K562 (cell line): ENCODE results near the gene ZFP36. TPM values are rescaled to one million over a fixed set of nuclear protein-coding genes. Genes with fewer than 3 reads are reported as not detected.

Experiments used
- ARNT ChIP-seq, 2 experiments: fragments of 450-650 bp; IDR thresholded peaks; 2 replicates each; pipeline ENCODE4 v1.6.1; 2016; ENCODE audit warnings: mild to moderate bottlenecking in 1 of 2
- BRD4 ChIP-seq: fragments of 200-600 bp; sonication (generic); IDR thresholded peaks from 2 replicates; pipeline ENCODE4 v1.6.1; 2017; ENCODE audit warnings: inconsistent platforms
- C11orf30 ChIP-seq: fragments of 450-650 bp; IDR thresholded peaks from 2 replicates; pipeline ENCODE4 v1.6.1; 2016; ENCODE audit warnings: low read depth, mild to moderate bottlenecking
- E2F3 ChIP-seq: fragments of 250-450 bp; sonication (Bioruptor Pico); IDR thresholded peaks from 2 replicates; pipeline ENCODE4 v1.4.0; 2020; ENCODE audit warnings: mild to moderate bottlenecking
- EZH2 ChIP-seq: IDR thresholded peaks from 2 replicates; pipeline ENCODE4 v1.6.1; 2012; ENCODE audit warnings: low read depth, mild to moderate bottlenecking, inconsistent platforms, low read length, borderline replicate concordance
- FOXA3 ChIP-seq, 2 experiments: fragments of 450-650 bp in 1 of 2; sonication (generic) in 1 of 2; formaldehyde crosslinking; IDR thresholded peaks in 1 of 2; conservative IDR thresholded peaks in 1 of 2; 2 replicates each; pipeline versions ENCODE4 v1.4.0 to v1.8.0; 2020 to 2022; ENCODE audit warnings: mild to moderate bottlenecking in 2 of 2, missing genetic modification reagents in 1 of 2
- HMG20B ChIP-seq: fragments of 250-450 bp; sonication (Bioruptor Pico); IDR thresholded peaks from 2 replicates; pipeline ENCODE4 v1.5.0; 2021; ENCODE audit warnings: mild to moderate bottlenecking
- MAFG ChIP-seq: fragments of 450-650 bp; conservative IDR thresholded peaks from 2 replicates; pipeline ENCODE4 v1.6.1; 2016; ENCODE audit warnings: missing genetic modification characterization, missing compliant biosample characterization
- MCM2 ChIP-seq: fragments of 450-650 bp; IDR thresholded peaks from 2 replicates; pipeline ENCODE4 v1.6.1; 2017; ENCODE audit warnings: low read depth, mild to moderate bottlenecking
- NCOR1 ChIP-seq: fragments of 450-650 bp; IDR thresholded peaks from 2 replicates; pipeline ENCODE4 v1.6.1; 2016; ENCODE audit warnings: mild to moderate bottlenecking, moderate library complexity
- NFIC ChIP-seq: fragments of 450-650 bp; IDR thresholded peaks from 2 replicates; pipeline ENCODE4 v1.6.1; 2017; ENCODE audit warnings: mild to moderate bottlenecking, inconsistent platforms
- NFIX ChIP-seq: fragments of 250-450 bp; sonication (Bioruptor Pico); IDR thresholded peaks from 2 replicates; pipeline ENCODE4 v1.4.0; 2020; ENCODE audit warnings: low read depth, mild to moderate bottlenecking, moderate library complexity
- PHF21A ChIP-seq: fragments of 450-650 bp; IDR thresholded peaks from 2 replicates; pipeline ENCODE4 v1.6.1; 2017; ENCODE audit warnings: low read depth, borderline replicate concordance
- POLR3G ChIP-seq: IDR thresholded peaks from 2 replicates; pipeline ENCODE4 v1.6.1; 2011; ENCODE audit not compliant: insufficient read length, insufficient replicate concordance; ENCODE audit errors: extremely low read depth
- PRMT5 ChIP-seq: sonication (generic); formaldehyde crosslinking; IDR thresholded peaks from 2 replicates; pipeline ENCODE4 v1.5.0; 2020; ENCODE audit warnings: missing genetic modification reagents
- RBM15 ChIP-seq: fragments of 200-400 bp; formaldehyde crosslinking; IDR thresholded peaks from 2 replicates; pipeline ENCODE4 v1.6.1; 2018; ENCODE audit warnings: mild to moderate bottlenecking, low read length, moderate library complexity; ENCODE audit not compliant: insufficient read depth
- RBM34 ChIP-seq: fragments of 200-400 bp; formaldehyde crosslinking; IDR thresholded peaks from 2 replicates; pipeline ENCODE4 v1.6.1; 2018; ENCODE audit warnings: low read length, borderline replicate concordance; ENCODE audit not compliant: insufficient read depth
- SIRT6 ChIP-seq: IDR thresholded peaks from one replicate; pipeline ENCODE4 v1.6.1; 2012; ENCODE audit warnings: low read depth, mild to moderate bottlenecking, control low read depth, inconsistent platforms, low read length, moderate library complexity
- SMC3 ChIP-seq: conservative IDR thresholded peaks from 2 replicates; pipeline ENCODE4 v1.6.1; 2011; ENCODE audit warnings: low read depth, low read length, improper control_type of control experiment; ENCODE audit not compliant: insufficient read depth
- TCFL5 ChIP-seq: fragments of 250-450 bp; sonication (Bioruptor Pico); conservative IDR thresholded peaks from 2 replicates; pipeline ENCODE4 v1.6.1; 2021; ENCODE audit warnings: mild to moderate bottlenecking, moderate library complexity, matching md5 sums
- XRCC5 ChIP-seq: fragments of 200-400 bp; formaldehyde crosslinking; IDR thresholded peaks from 2 replicates; pipeline ENCODE4 v1.6.1; 2017; ENCODE audit warnings: low read depth, mild to moderate bottlenecking, low read length
- ZBTB34 ChIP-seq: fragments of 250-450 bp; sonication (Bioruptor Pico); IDR thresholded peaks from 2 replicates; pipeline ENCODE4 v1.8.0; 2021; ENCODE audit warnings: mild to moderate bottlenecking, moderate library complexity
- ZNF561 ChIP-seq: fragments of 450-650 bp; formaldehyde crosslinking; conservative IDR thresholded peaks from 2 replicates; pipeline ENCODE4 v1.4.0; 2020; ENCODE audit warnings: mild to moderate bottlenecking, moderate library complexity
- polyA plus RNA-seq, 8 experiments: library from polyadenylated mRNA; depleted of rRNA in 4 of 8; stranded (reverse) in 5 of 8; unstranded in 3 of 8; fragments of >200 nt; fragmentation: Nextera tagmentation in 2 of 8; fragmentation: Illumina TruSeq in 1 of 8; extraction: Ambion mirVana in 2 of 8; extraction: Trizol in 1 of 8; gene quantifications; 2 replicates each; pipeline versions ENCODE4 v1.2.1 to v1.2.3, GENCODE V29; 2011 to 2014; ENCODE audit warnings: inconsistent platforms in 1 of 8, missing spikeins in 1 of 8
- total RNA-seq, 7 experiments: library from RNA; depleted of rRNA in 6 of 7; stranded (reverse); fragments of >200 nt in 6 of 7; fragmentation: Illumina TruSeq in 2 of 7; extraction: Trizol in 2 of 7; gene quantifications; 2 replicates each; pipeline versions ENCODE4 v1.2.1 to v1.2.3, GENCODE V29; 2011 to 2021; ENCODE audit warnings: low replicate concordance in 1 of 7
- TF ChIP-seq, protein P1 (sequence below): fragments of 450-650 bp; IDR thresholded peaks from 2 replicates; pipeline ENCODE4 v1.6.1; 2018; ENCODE audit not compliant: partially characterized antibody

ZFP36 gene
- total and polyA plus RNA-seq, 9 of the 15 experiments (the other 6 are each of a cell fraction or from before 2014, with no cell fraction given): 1.0 to 20.1 (median 3.5) TPM

DNA sequence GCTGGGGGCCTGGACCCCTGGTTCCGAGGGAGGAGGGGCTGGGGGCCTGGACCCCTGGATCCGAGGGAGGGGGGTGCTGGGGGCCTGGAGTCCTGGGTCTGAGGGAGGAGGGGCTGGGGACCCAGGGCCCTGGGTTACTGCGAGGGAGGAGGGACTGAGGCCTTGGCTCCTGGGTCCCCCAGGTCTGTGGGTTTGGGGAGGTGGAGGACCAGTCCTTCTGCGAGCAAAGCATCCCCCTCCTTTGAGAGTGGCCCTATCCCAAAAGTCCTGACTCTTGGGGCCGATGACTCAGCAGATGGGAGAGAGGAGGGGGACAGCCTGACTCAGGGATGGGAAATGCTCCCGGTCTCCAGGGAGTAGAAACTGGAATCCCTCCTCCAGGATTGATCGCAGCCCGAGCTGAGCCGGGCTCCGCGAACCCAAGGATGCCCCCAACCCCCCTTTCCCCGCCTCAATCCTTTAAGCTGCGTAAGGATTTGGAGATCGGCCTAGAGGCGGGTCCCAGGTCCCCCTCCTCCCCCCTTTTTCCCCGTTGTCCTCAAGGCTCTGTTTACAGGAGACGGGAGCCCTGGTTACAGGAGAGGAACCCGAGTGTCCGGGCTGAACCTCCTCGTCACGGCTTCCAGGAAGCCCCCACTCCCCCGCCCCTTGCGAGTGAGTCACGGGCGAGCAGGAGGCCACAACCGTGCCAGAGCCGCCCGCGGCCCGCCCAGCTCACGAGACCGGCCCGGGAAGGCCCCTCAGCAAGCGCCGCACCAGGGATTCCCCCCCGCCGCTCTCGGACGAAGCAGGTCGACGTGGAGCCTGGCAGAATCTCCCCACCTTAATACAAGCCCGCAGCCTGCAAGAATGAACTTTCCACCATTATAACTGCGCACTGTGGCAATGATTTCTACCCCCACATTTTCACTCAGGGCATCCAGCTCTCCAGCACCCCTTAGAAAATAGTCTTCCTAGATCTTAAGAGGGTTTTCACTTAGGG is 3.0 kb upstream of the ZFP36 start (continued):
- TF ChIP-seq ZBTB34 (CRISPR knock-in tag) (no peak), TCFL5 (CRISPR knock-in tag) (no peak), EZH2 (no peak), RBM34 (no peak), SIRT6 (no peak), C11orf30 (peak; percentile 92), XRCC5 (no peak), NFIC (peak; percentile 52), SMC3 (no peak), FOXA3 (CRISPR knock-in tag; conservative IDR thresholded peaks at IDR 0.05 in 1 of 2, IDR thresholded peaks at IDR 0.05 in 1 of 2) (no peak), POLR3G (no peak), HMG20B (CRISPR knock-in tag) (no peak), NFIX (CRISPR knock-in tag) (no peak), BRD4 (no peak), E2F3 (CRISPR knock-in tag) (no peak), NCOR1 (peak; percentile 75), ZNF561 (CRISPR knock-in tag) (no peak), ARNT (IDR thresholded peaks at IDR 0.05) (no peak), MCM2 (no peak), PRMT5 (CRISPR knock-in tag) (no peak), RBM15 (no peak), MAFG (peak; percentile 88), PHF21A (no peak)
- TF ChIP-seq, protein P1, sequence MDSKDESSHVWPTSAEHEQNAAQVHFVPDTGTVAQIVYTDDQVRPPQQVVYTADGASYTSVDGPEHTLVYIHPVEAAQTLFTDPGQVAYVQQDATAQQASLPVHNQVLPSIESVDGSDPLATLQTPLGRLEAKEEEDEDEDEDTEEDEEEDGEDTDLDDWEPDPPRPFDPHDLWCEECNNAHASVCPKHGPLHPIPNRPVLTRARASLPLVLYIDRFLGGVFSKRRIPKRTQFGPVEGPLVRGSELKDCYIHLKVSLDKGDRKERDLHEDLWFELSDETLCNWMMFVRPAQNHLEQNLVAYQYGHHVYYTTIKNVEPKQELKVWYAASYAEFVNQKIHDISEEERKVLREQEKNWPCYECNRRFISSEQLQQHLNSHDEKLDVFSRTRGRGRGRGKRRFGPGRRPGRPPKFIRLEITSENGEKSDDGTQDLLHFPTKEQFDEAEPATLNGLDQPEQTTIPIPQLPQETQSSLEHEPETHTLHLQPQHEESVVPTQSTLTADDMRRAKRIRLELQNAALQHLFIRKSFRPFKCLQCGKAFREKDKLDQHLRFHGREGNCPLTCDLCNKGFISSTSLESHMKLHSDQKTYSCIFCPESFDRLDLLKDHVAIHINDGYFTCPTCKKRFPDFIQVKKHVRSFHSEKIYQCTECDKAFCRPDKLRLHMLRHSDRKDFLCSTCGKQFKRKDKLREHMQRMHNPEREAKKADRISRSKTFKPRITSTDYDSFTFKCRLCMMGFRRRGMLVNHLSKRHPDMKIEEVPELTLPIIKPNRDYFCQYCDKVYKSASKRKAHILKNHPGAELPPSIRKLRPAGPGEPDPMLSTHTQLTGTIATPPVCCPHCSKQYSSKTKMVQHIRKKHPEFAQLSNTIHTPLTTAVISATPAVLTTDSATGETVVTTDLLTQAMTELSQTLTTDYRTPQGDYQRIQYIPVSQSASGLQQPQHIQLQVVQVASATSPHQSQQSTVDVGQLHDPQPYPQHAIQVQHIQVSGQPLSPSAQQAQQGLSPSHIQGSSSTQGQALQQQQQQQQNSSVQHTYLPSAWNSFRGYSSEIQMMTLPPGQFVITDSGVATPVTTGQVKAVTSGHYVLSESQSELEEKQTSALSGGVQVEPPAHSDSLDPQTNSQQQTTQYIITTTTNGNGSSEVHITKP: peak; percentile 98
